GM11168 (cell line): ENCODE data around the gene KLK5.
"Not testable (repeated sequence)": the region's sequence is repeated elsewhere in the genome, so short reads cannot be mapped to it uniquely, and the experiment has no call there.

Experiments
- in situ Hi-C: fragments of 300-500 bp; cut with MboI; formaldehyde crosslinking; loops from one replicate; pipeline ENCODE4 v1.12.0; 2022; ENCODE audit warnings: low sequenced_read_pairs; ENCODE audit not compliant: unreplicated experiment

KLK5 gene

GRCh38 chr19:50952910-50953309 lies at the start of gene KLK5:
Gene KLK5 (minus strand): TSS chr19:50953038. CDS start chr19:50952657, 381 bp downstream.
- in situ Hi-C loops: no loop called here

GRCh38 chr19:51002089-51002532 lies 49.3 kb upstream of the KLK5 start:
- in situ Hi-C loops: no loop called here

GRCh38 chr19:51001515-51001914 lies 48.7 kb upstream of the KLK5 start, which contains the start of gene KLK8:
Gene KLK8 (minus strand): TSS chr19:51001604. CDS start chr19:51001167, 437 bp downstream.
- in situ Hi-C loops: no loop called here

- in situ Hi-C loops: no loop called here
Measured at GRCh38 chr19:51000981-51001380, 48.1 kb upstream of the KLK5 start.

GRCh38 chr19:51000426-51000825 lies 47.6 kb upstream of the KLK5 start:
- in situ Hi-C loops: no loop called here

GRCh38 chr19:50998686-50999085 lies 45.8 kb upstream of the KLK5 start:
- in situ Hi-C loops: no loop called here

GRCh38 chr19:50998061-50998460 lies 45.2 kb upstream of the KLK5 start:
- in situ Hi-C loops: no loop called here

GRCh38 chr19:50994129-50994528 lies 41.3 kb upstream of the KLK5 start:
- in situ Hi-C loops: no loop called here

- in situ Hi-C loops: no loop called here
Measured at GRCh38 chr19:50992666-50993035, 39.8 kb upstream of the KLK5 start.

- in situ Hi-C loops: not testable (repeated sequence)
Measured at GRCh38 chr19:50984416-50984815, 31.6 kb upstream of the KLK5 start.

GRCh38 chr19:50983625-50984292 lies 30.9 kb upstream of the KLK5 start, which contains the start of gene KLK7:
Gene KLK7 (minus strand): TSS chr19:50983917. CDS start chr19:50982399, 1,518 bp downstream.
- in situ Hi-C loops: no loop called here

- in situ Hi-C loops: no loop called here
Measured at GRCh38 chr19:50982186-50982585, 29.3 kb upstream of the KLK5 start.

GRCh38 chr19:50981587-50982146 lies 28.8 kb upstream of the KLK5 start:
- in situ Hi-C loops: no loop called here

GRCh38 chr19:50980208-50980607 lies 27.4 kb upstream of the KLK5 start:
- in situ Hi-C loops: no loop called here

GRCh38 chr19:50979758-50980157 lies 26.9 kb upstream of the KLK5 start:
- in situ Hi-C loops: no loop called here

GRCh38 chr19:50978772-50979390 lies 26.0 kb upstream of the KLK5 start:
- in situ Hi-C loops: no loop called here

- in situ Hi-C loops: no loop called here
Measured at GRCh38 chr19:50977626-50978025, 24.8 kb upstream of the KLK5 start.

- in situ Hi-C loops: no loop called here
Measured at GRCh38 chr19:50975766-50976165, 22.9 kb upstream of the KLK5 start.

- in situ Hi-C loops: no loop called here
Measured at GRCh38 chr19:50974702-50975556, 22.1 kb upstream of the KLK5 start.

- in situ Hi-C loops: no loop called here
Measured at GRCh38 chr19:50972795-50973376, 20.0 kb upstream of the KLK5 start.
